Lung (tissue), 12 donors: ENCODE measurements around the gene CRB2. TPM values are rescaled to one million over a fixed set of nuclear protein-coding genes. Genes with fewer than 3 reads are reported as not detected.

ENCODE experiments used
- ATAC-seq: fragments of 200-7000 bp; cut with Tn5 transposase; one replicate; pipeline ENCODE4 v1.9.1; 2020; ENCODE audit warnings: moderate number of reproducible peaks; ENCODE audit not compliant: insufficient read depth, low FRiP score
- DNase-seq, 3 donors: peaks; one replicate each; pipeline ENCODE4 v3.0.0-alpha.2; 2013 to 2017
- H3K27ac ChIP-seq, 2 donors: one replicate each; pipeline ENCODE4 v1.5.1; 2013; ENCODE audit warnings: mild to moderate bottlenecking in 2 of 2, moderate library complexity in 2 of 2, control low read depth in 1 of 2, inconsistent platforms in 1 of 2, low read depth in 1 of 2, low read length in 1 of 2
- H3K27me3 ChIP-seq, 3 donors: one replicate each; pipeline ENCODE4 v1.5.1; 2013; ENCODE audit warnings: low read length in 2 of 3; ENCODE audit not compliant: control insufficient read depth in 3 of 3, insufficient read depth in 3 of 3
- H3K36me3 ChIP-seq, 4 donors: one replicate each; pipeline ENCODE4 v1.5.1; 2013; ENCODE audit warnings: low read length in 4 of 4, mild to moderate bottlenecking in 1 of 4, moderate library complexity in 1 of 4; ENCODE audit not compliant: control insufficient read depth in 4 of 4, insufficient read depth in 4 of 4
- H3K4me1 ChIP-seq, 5 donors: one replicate each; pipeline ENCODE4 v1.5.1; 2013; ENCODE audit warnings: low read length in 5 of 5, mild to moderate bottlenecking in 2 of 5, moderate library complexity in 1 of 5; ENCODE audit not compliant: control insufficient read depth in 5 of 5, insufficient read depth in 5 of 5
- H3K4me3 ChIP-seq: one replicate; pipeline ENCODE4 v1.5.1; 2013; ENCODE audit warnings: mild to moderate bottlenecking, control low read depth, moderate library complexity
- H3K9ac ChIP-seq, 2 donors: one replicate each; pipeline ENCODE4 v1.5.1; 2013; ENCODE audit warnings: low read length in 2 of 2, control low read depth in 1 of 2; ENCODE audit not compliant: insufficient read depth in 1 of 2
- H3K9me3 ChIP-seq, 4 donors: one replicate each; pipeline ENCODE4 v1.5.1; 2013; ENCODE audit warnings: low read length in 3 of 4, mild to moderate bottlenecking in 1 of 4, moderate library complexity in 1 of 4; ENCODE audit not compliant: control insufficient read depth in 4 of 4, insufficient read depth in 3 of 4
- whole genome bisulfite sequencing, 2 donors: extraction: QIAGEN DNeasy Blood & Tissue Kit; methylation state at CpG; one replicate each; pipeline ENCODE4 v1.1.7; 2013; 5-methylcytosine and 5-hydroxymethylcytosine counted together
- polyA plus RNA-seq, 2 donors: library from polyadenylated mRNA; stranded (reverse); fragments of 200-250 nt; gene quantifications; one replicate each; pipeline ENCODE4 v1.2.1, GENCODE V29; 2013
- total RNA-seq, 2 donors: library from RNA; depleted of rRNA in 1 of 2; stranded (reverse); fragments of >200 nt in 1 of 2; gene quantifications; one replicate each; pipeline ENCODE4 v1.2.1, GENCODE V29; 2014 to 2021
- TF ChIP-seq, protein P1 (sequence below): IDR thresholded peaks from 2 replicates; pipeline ENCODE4 v1.5.1; 2012; ENCODE audit warnings: mild to moderate bottlenecking; ENCODE audit errors: control extremely low read depth, extremely low read depth
- donor health status: control.
- donor health status: control.
- donor health status: Bipolar disorder and iron deficiency.
- donor health status: healthy.
- donor health status: DM: yes; HTN: yes; CAD: no.

The CRB2 gene
- total and polyA plus RNA-seq, 4 donors: 0.01 to 0.34 (median 0.21) TPM

DNA sequence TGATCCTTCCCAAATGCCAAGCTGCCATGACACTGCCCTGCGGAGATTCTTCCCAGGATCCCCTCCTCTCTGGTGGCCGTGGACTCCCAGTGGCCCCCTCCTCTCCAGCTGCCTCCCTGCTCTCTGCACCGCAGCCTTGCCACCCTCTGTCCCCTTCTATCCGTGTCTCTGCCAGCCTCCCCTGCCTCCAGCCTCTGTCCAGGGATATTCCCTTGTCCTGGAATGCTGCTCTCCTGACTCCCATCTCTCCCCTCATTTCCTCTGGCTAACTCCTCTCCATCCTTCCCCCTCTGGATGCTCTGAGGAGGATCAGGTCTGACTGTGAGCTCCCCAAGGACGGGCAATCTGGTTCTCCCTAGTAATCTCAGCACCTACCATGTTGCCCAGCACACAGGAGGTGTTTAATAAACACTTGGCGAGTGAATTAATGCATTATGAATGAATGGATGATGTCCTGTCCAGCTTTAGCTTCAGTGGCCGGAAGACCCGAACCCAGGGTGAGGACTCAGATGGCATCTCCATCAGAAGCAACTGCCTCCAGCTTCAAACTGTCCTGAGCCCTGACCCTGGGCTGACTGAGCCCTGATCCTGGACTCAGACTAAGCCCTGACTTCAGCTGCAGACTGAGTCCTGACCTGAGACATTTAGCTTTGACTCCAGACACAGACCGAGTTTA is 7.5 kb upstream of the CRB2 start:
- Histone ChIP-seq H3K9ac (no peak overlapping the region), H3K36me3 (no peaks in the 10 kb centered on the region), H3K27ac (no peak overlapping the region), H3K4me3 (no peak overlapping the region), H3K9me3 (no peaks in the 10 kb centered on the region), H3K27me3 (no peaks in the 10 kb centered on the region), H3K4me1 (no peaks in the 10 kb centered on the region)
- DNase-seq: no peak
- no peak for ATAC-seq
- TF ChIP-seq, protein P1, sequence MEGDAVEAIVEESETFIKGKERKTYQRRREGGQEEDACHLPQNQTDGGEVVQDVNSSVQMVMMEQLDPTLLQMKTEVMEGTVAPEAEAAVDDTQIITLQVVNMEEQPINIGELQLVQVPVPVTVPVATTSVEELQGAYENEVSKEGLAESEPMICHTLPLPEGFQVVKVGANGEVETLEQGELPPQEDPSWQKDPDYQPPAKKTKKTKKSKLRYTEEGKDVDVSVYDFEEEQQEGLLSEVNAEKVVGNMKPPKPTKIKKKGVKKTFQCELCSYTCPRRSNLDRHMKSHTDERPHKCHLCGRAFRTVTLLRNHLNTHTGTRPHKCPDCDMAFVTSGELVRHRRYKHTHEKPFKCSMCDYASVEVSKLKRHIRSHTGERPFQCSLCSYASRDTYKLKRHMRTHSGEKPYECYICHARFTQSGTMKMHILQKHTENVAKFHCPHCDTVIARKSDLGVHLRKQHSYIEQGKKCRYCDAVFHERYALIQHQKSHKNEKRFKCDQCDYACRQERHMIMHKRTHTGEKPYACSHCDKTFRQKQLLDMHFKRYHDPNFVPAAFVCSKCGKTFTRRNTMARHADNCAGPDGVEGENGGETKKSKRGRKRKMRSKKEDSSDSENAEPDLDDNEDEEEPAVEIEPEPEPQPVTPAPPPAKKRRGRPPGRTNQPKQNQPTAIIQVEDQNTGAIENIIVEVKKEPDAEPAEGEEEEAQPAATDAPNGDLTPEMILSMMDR: no peak
- 64 to 77% methylated on average over 9 of the region's 9 CpGs for WGBS, 2 donors

DNA sequence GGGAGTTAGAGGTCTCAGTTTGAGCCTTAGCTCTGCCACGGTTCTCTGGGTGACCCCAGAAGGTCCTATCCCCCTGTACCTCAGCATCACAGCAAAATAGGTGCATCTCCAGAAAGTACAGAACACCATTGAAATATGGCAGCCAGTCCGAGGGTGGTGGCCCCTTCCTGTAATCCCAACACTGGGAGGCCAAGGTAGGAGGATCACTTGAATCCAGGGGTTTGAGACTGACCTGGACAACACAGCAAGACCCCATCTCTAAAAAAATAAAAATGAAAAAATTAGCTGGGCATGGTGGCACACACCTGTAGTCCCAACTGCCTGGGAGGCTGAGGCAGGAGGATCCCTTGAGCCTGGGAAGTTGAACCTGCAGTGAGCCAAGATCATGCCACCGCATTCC is 7.0 kb upstream of the CRB2 start:
- Histone ChIP-seq H3K27ac (no peak overlapping the region), H3K4me1 (peaks cover 0 to 2% (median 0%) of the 10 kb centered on the region in 5 donors), H3K9me3 (no peaks in the 10 kb centered on the region), H3K36me3 (no peaks in the 10 kb centered on the region), H3K27me3 (no peaks in the 10 kb centered on the region), H3K9ac (no peak overlapping the region), H3K4me3 (no peak overlapping the region)
- ATAC-seq (no peak), DNase-seq (no peak)
- TF ChIP-seq, protein P1: no peak
- 55 to 60% methylated on average over 3 of the region's 3 CpGs for WGBS, 2 donors

DNA sequence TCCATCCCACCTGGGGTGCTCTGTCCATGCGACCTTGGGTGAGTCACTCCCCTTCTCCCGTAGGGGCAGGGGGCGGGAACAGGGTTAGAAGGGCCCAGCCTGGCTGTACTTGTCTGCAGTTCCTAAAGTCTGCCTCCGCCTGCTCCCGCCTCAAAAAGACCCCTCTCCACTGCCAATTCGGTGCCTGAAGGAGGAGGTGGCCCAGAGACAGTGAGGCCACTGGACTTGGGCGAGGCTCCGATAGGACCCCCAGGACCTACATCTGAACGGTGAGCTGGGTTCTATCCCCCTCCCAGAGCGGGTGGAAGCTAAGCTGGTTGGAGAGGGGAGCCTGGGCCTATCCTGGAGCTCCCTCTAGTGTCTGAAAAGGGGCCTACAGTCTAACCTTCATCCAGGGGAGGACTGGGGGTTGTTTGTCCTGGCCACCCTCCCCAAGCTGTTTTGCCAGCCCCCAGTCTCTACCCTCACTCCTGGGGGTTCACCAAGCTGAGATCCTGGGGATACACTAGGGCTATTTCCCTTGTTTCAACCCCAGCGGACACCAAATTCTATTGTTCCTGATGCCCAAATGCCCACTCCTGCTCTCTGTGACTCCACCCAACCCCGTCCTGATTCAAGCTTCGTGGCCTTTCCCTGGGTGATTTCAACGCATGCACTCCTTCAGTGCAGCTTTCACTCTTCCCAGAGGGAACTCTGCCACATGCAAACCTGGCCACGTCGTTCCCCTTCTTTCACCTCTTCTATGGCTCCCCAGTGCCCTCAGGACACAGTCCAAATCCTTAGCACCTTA is 6.1 kb upstream of the CRB2 start:
- Histone ChIP-seq H3K27me3 (no peaks in the 10 kb centered on the region), H3K36me3 (no peaks in the 10 kb centered on the region), H3K27ac (no peak overlapping the region), H3K4me3 (no peak overlapping the region), H3K9ac (no peak overlapping the region), H3K4me1 (peaks cover 0 to 3% (median 0%) of the 10 kb centered on the region in 5 donors), H3K9me3 (no peaks in the 10 kb centered on the region)
- no peak for ATAC-seq
- DNase-seq: peak; percentile 68 to 72 (median 72)
- TF ChIP-seq, protein P1: peak; percentile 82
- 24 to 29% methylated on average over 16 of the region's 16 CpGs for WGBS, 2 donors
